ENCODE results near the gene RTCB. TPM values are rescaled to one million over a fixed set of nuclear protein-coding genes. Genes with fewer than 3 reads are reported as not detected.

The RTCB gene
- total RNA-seq, 1 experiment from 2014 or later, result 108 TPM

- H3K27me3 Mint-ChIP-seq (ENCODE audit: unreplicated experiment), result peaks cover 32% of the 10 kb centered on the region
- H3K4me3 Mint-ChIP-seq (ENCODE audit: low read depth, unreplicated experiment), result no peak overlapping the region
- DNase-seq, result peak; percentile 36
- intact Hi-C loops (cut with micrococcal nuclease; ENCODE audit: unreplicated experiment), result loop anchor here (5.0 kb wide), 1 partner anchor 253 kb away; no protein-coding TSS in a partner anchor
- TF ChIP-seq CTCF (IDR thresholded peaks at IDR 0.05; ENCODE audit: unreplicated experiment), result peak; percentile 20
- no peaks in the 10 kb centered on the region for H3K4me1 Mint-ChIP-seq (ENCODE audit: low read depth, unreplicated experiment)
- BruUV-seq (replicated peaks), result no TSS peak
- H3K27ac Mint-ChIP-seq (ENCODE audit: unreplicated experiment), result no peak overlapping the region
- H3K36me3 Mint-ChIP-seq (ENCODE audit: insufficient read depth, unreplicated experiment), result no peaks in the 10 kb centered on the region
- CTCF ChIA-PET, result interaction anchor here (0.7 to 0.8 kb wide), 3 partner anchors 88 to 228 kb away, joined by 3 to 4 read pairs (median 3); no protein-coding TSS in a partner anchor
- H3K9me3 Mint-ChIP-seq (ENCODE audit: low read depth, unreplicated experiment), result no peaks in the 10 kb centered on the region
These were observed 56.3 kb downstream of the RTCB start for GRCh38 chr22:32355760-32356159.

- intact Hi-C loops (cut with micrococcal nuclease; ENCODE audit: unreplicated experiment), result loop anchor here (5.0 kb wide), 1 partner anchor 252 kb away; no protein-coding TSS in a partner anchor
- H3K9me3 Mint-ChIP-seq (ENCODE audit: low read depth, unreplicated experiment), result no peaks in the 10 kb centered on the region
- H3K4me3 Mint-ChIP-seq (ENCODE audit: low read depth, unreplicated experiment), result no peak overlapping the region
- H3K36me3 Mint-ChIP-seq (ENCODE audit: insufficient read depth, unreplicated experiment), result no peaks in the 10 kb centered on the region
- H3K27ac Mint-ChIP-seq (ENCODE audit: unreplicated experiment), result no peak overlapping the region
- DNase-seq, result no peak
- BruUV-seq (replicated peaks), result no TSS peak
- CTCF ChIA-PET, result no interaction called here
- H3K4me1 Mint-ChIP-seq (ENCODE audit: low read depth, unreplicated experiment), result no peaks in the 10 kb centered on the region
- peaks cover 34% of the 10 kb centered on the region for H3K27me3 Mint-ChIP-seq (ENCODE audit: unreplicated experiment)
- no peak for TF ChIP-seq CTCF (IDR thresholded peaks at IDR 0.05; ENCODE audit: unreplicated experiment)
These were observed 57.4 kb downstream of the RTCB start for GRCh38 chr22:32354360-32355351.

- no peak for TF ChIP-seq CTCF (IDR thresholded peaks at IDR 0.05; ENCODE audit: unreplicated experiment)
- DNase-seq, result no peak
- CTCF ChIA-PET, result no interaction called here
- intact Hi-C loops (cut with micrococcal nuclease; ENCODE audit: unreplicated experiment), result no loop called here
- no peaks in the 10 kb centered on the region for H3K4me1 Mint-ChIP-seq (ENCODE audit: low read depth, unreplicated experiment)
- no peaks in the 10 kb centered on the region for H3K9me3 Mint-ChIP-seq (ENCODE audit: low read depth, unreplicated experiment)
- no TSS peak for BruUV-seq (replicated peaks)
- peaks cover 31% of the 10 kb centered on the region for H3K27me3 Mint-ChIP-seq (ENCODE audit: unreplicated experiment)
- H3K4me3 Mint-ChIP-seq (ENCODE audit: low read depth, unreplicated experiment), result no peak overlapping the region
- no peak overlapping the region for H3K27ac Mint-ChIP-seq (ENCODE audit: unreplicated experiment)
- H3K36me3 Mint-ChIP-seq (ENCODE audit: insufficient read depth, unreplicated experiment), result no peaks in the 10 kb centered on the region
These were observed 58.2 kb downstream of the RTCB start for GRCh38 chr22:32353840-32354239.

GRCh38 chr22:32353292-32353691, 58.8 kb downstream of the RTCB start:
- intact Hi-C loops (cut with micrococcal nuclease; ENCODE audit: unreplicated experiment), result no loop called here
- Mint-ChIP-seq H3K27ac (ENCODE audit: unreplicated experiment) (no peak overlapping the region), H3K4me1 (ENCODE audit: low read depth, unreplicated experiment) (no peaks in the 10 kb centered on the region), H3K9me3 (ENCODE audit: low read depth, unreplicated experiment) (no peaks in the 10 kb centered on the region), H3K4me3 (ENCODE audit: low read depth, unreplicated experiment) (no peak overlapping the region), H3K27me3 (ENCODE audit: unreplicated experiment) (peaks cover 27% of the 10 kb centered on the region), H3K36me3 (ENCODE audit: insufficient read depth, unreplicated experiment) (no peaks in the 10 kb centered on the region)
- no TSS peak for BruUV-seq (replicated peaks)
- no peak for DNase-seq
- no peak for TF ChIP-seq CTCF (IDR thresholded peaks at IDR 0.05; ENCODE audit: unreplicated experiment)
- CTCF ChIA-PET, result no interaction called here
